Suprapubic skin (tissue), 3 donors: ENCODE results near the gene RAB44.

Source experiments
- POLR2AphosphoS5 ChIP-seq, 3 donors: sonication (generic); formaldehyde crosslinking; IDR thresholded peaks; one replicate each; pipeline ENCODE4 v1.6.1; 2017; ENCODE audit warnings: antibody characterized with exemption in 3 of 3
- TF ChIP-seq, protein P1 (sequence below), 2 donors: fragments of 200-600 bp in 1 of 2; fragments of 450-650 bp in 1 of 2; sonication (generic) in 1 of 2; IDR thresholded peaks; one replicate each; pipeline ENCODE4 v1.5.1; 2016 to 2019; ENCODE audit warnings: antibody characterized with exemption in 2 of 2, mild to moderate bottlenecking in 1 of 2, moderate library complexity in 1 of 2

DNA sequence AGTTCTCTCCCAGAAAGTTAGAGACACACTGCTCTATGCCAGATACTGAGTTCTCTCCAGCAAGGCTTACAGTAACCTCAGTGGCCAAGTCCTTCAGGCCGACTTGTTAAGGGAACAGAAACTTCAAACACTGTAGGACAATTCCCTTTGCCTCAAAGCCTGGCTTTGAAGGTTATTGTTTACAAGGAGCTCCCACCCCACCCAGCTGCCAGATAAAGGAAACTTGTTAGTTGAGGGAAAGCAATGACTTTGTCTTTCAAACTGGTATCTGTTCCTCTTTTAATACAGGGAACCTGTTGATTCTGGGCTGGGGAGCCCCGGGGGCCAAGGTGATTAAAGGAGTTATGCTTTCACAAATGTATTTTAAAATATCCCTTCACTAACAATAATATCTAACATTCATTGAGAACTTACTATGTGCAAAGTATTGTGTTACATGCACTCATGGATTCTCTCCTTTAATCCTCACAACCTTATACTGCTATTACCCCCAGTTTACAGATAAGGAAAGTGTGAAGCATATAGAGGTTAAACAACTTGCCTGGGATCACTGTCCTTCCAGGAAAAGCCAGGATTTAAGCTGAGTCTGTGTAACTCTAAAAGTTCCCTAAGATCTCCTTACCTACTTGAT lies 46.7 kb upstream of the RAB44 start:
- no peak for TF ChIP-seq POLR2AphosphoS5 (IDR thresholded peaks at IDR 0.05)
- TF ChIP-seq, protein P1, sequence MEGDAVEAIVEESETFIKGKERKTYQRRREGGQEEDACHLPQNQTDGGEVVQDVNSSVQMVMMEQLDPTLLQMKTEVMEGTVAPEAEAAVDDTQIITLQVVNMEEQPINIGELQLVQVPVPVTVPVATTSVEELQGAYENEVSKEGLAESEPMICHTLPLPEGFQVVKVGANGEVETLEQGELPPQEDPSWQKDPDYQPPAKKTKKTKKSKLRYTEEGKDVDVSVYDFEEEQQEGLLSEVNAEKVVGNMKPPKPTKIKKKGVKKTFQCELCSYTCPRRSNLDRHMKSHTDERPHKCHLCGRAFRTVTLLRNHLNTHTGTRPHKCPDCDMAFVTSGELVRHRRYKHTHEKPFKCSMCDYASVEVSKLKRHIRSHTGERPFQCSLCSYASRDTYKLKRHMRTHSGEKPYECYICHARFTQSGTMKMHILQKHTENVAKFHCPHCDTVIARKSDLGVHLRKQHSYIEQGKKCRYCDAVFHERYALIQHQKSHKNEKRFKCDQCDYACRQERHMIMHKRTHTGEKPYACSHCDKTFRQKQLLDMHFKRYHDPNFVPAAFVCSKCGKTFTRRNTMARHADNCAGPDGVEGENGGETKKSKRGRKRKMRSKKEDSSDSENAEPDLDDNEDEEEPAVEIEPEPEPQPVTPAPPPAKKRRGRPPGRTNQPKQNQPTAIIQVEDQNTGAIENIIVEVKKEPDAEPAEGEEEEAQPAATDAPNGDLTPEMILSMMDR (IDR thresholded peaks at IDR 0.05) = no peak
